DMS 273 (cell line): ENCODE results near the gene AGAP3.

Experiments used
- DNase-seq: peaks from one replicate; lab custom pipeline; 2025; ENCODE audit not compliant: unreplicated experiment; lab: John Stamatoyannopoulos, UW

The AGAP3 gene

DNA sequence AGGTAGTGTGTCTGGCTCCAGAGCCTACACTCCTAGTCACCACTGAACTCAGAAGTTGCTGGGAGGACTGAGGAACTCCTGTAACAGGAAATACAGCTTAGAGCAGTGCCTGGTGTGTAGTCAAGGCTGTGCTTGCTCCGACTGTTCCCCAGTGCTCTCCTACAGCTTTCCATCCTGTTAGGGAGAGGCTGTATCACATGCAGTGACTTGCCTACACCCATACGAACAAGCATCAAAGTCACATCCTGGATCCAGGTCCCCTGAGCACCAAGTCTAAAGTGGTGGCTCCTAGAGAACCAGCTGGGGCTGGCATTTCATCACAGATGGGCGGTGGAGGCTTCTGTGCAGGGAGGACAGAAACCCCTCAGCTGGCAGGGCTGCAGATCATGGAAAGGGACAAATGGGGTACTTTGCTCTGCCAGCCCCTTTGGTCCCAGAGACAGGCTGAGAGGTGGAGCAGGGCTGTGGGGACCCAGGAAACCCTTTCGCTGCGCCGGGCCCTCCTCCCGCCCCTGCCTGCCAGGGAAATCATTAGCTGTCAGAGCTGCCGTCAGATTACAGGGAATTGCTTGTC lies 93.1 kb downstream of the AGAP3 start:
- no peak for DNase-seq

DNA sequence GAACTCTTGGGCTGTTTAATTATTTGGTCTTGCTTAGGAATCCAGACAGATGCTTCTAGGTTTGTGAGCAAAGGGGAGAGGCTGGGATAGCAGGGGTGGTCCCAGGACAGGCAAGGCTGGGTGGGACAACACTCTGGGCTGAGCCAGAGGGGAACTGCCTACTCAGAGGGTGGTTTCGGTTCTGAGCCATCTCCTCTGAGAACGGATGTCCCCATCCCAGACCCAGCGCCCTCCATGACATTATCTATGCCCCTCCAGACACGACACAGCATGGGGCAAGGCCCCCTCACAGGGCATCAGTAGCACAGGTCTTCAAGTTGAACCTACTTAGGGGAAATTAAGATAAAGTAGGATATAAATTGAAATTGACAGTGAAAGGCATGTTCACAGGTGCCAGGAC lies 93.7 kb downstream of the AGAP3 start:
- no peak for DNase-seq

DNA sequence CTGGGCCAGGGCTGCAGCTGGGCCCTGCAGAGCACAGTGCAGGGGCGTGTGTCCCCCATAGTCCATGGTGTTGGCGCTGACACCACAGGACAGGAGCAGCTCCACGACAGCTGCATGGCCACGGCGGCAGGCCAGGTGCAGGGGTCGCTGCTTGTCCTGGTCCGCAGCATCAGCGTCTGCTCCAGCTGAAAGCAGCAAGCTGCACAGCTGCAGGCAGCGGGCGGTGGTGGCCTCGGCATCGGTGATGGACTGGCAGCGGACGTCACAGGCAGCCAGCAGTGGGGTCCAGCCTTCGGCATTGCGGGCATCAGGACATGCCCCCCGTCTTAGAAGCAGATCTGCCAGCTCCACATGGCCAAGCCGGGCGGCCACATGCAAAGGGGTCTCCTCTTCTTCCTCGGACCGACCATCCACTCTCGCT lies 94.7 kb downstream of the AGAP3 start:
- no peak for DNase-seq

DNA sequence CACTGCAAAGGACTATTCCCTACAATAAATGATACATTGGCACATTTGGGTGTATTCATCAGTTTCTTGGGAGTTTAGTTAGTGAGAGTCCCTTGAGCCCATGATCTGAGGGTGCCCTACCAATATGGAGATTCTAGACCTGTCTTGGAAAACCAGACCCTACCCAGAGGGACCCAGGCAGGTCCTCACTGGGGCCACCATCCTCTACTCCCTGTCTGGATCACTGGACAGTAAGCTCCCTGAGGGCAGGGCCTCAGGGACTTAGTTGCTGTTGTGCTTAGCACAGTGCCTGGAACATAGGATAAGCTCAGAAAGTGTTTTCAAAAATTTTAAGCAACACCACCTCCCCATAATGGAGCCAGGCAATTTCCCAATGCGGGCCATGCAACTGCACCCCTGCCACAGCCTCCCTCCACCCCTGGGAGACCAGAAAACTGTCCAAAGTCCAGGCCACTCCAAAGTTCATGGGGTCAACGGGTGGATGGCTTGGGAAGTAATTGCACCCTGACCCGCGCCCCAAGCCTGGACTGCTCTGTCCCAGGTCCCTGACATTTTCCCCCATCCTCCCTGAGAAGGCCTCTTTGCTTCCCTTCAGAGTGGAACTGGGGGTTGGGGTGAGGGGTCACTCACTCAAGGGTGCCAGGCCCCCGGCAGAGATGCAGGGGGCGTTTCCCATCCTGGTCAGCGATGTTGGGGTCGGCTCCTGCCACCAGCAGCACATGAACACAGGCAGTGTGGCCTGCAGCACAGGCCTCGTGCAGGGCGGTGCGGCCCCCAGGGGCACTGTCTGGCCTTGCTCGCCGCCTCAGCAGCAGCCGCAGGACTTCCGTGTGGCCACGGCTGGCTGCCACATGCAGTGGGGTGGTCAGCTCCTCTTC lies 99.7 kb downstream of the AGAP3 start:
- DNase-seq: no peak

DNA sequence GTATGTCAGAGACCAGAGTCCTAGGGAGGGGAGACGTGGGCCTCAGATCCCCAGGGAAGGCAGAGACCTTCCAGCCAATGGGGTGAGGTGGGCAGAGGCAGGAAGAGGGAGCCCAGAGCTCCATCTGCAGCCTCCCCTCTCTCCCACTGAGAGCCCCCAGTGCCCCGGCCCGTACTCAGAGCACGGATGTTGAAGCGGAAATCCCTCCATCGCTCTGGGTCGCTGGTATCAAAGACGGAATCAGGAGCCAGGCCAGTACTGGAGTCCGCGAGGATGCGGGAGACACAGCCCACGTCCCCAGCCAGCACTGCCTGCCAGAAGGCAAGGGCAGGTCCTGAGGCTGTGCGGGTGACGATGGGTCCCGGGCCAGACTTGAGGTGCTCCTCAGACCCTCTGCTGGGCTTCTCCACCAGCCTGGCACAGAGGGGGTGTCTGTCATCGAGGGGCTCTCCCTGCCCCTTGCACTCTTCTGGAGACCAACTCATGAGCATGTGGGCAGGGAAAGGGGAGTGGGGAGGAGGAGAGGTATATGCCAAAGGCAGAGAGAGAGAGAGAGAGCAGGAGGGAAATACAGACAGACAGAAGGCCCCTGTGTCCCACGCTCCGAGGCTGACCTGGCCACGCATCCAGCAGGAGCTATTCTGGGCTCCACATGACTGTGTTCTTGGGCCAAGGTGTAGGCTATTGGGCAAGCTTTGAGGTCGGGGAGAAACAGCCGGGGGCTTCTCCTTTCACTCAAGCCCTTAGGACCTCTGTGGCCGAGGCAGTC lies 100.5 kb downstream of the AGAP3 start, which contains the start of gene ASB10:
TSS of gene ASB10 (minus strand) at position 611 of the 769 bp plus-strand sequence. CDS start at position 491, 120 bp downstream.
- no peak for DNase-seq

DNA sequence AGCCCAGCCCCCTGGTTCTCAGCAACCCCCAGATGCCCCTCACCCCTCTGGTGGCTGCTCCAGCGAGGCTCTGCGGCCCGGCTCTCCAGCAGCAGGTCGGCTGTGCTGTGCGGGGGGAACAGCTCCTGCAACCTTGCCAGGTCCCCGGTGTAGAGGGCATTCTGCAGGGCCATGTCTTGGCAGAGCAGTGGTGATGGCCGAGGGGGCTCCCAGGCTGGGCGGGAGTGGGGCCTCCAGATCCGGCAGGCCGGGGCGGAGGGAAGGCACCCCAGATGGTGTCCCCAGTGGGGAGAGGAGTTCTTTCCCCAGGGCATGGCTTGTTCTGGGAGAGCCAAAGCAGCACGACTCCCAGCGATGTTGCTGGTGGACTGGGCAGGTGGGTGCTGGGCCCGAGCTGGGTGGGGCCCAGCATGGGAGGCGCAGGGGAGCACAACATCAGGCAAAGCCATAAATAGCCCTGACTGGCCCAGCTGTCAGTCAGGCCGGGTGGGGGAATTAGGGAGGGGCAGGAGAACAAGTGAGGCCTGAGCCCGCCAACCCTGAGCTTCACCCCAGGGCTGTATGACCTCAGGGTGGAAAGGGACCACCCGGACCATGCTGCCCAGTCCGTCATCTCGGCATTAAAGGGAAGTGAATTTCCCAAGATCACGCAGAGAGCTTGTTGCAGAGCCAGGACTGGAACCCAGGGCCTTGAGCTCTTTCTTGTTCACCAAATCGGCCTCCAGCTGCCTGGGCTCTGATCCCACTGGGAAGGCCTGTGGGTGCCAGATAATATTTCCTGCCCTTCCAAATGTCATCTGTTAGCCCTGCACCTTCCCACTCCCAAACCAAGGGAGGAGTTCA lies 101.4 kb downstream of the AGAP3 start:
- DNase-seq: no peak

DNA sequence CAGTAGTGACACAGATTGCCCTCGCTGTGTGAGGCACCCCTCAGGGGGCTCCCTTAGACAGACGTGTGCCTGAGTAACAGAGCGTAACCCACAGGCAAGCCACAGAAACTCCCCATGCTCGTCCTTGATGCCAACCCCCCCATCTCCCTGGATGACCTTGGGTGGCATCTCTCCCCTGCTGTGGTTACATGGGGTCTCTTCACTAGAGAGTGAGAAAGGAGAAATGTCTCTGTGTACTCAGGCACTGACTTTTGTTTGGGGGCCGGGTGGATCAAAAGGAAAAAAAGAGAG lies 101.9 kb downstream of the AGAP3 start:
- DNase-seq: no peak

DNA sequence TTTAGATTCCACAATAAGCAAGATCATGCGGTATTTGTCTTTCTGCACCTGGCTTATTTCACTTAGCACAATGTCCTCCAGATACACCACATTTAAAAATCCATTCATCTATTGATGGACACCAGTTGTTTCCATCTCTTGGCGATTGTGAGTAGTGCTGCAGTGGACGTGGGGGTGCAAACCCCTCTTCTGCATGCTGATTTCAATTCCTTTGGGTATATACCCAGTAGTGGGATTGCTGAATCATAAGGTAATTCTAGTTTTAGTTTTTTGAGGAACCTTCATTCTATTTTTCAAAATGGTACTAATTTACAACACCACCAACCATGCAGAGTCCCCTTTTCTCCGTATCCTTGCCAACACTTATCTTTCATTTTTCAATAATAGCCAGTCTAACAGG lies 102.8 kb downstream of the AGAP3 start:
- DNase-seq: no peak

DNA sequence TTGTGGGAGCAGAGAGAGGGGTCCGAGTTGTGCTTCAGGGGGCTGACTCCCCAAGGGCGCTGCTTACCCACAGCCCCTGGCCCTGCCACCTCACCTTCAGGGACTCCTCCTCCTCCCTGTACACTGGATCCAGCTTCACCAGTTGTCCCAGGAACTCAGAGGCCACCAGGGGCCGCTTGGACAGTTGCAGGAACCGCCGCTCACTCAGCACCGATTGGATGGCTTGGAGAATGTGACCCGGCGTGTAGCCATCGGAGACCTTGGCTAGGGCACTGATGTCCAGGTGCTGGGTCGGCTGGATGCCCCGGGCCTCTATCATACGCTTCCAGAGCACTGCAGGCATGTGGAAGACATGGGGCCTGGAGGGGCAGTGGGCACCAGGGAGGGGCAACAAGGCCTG lies 105.3 kb downstream of the AGAP3 start:
- no peak for DNase-seq

DNA sequence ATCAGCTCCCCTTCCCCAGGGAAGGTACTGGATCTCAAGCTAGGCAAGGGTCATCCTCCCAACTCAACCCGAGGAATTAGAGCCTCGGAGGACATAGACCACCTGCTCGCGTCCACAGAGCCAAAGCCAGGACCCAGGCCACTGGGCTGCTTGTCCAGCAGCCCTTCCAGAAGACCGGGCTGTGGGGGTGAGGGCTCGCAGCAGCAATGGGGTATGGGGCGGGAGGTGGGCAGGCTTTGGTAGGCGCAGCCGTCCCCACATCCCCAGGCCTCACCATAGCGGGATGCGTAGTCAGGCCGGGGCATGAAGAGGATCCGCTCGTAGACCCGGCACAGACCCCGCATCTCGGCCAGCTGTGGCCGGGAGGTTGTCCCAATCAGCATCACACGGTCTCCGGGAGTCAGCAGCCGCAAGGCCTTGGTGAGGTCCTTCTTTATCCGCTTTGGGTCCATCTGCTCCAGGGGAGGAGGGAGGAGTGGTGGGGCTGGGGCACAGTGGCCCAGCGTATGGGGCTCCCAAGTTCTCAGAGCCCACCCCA lies 105.8 kb downstream of the AGAP3 start:
- no peak for DNase-seq

DNA sequence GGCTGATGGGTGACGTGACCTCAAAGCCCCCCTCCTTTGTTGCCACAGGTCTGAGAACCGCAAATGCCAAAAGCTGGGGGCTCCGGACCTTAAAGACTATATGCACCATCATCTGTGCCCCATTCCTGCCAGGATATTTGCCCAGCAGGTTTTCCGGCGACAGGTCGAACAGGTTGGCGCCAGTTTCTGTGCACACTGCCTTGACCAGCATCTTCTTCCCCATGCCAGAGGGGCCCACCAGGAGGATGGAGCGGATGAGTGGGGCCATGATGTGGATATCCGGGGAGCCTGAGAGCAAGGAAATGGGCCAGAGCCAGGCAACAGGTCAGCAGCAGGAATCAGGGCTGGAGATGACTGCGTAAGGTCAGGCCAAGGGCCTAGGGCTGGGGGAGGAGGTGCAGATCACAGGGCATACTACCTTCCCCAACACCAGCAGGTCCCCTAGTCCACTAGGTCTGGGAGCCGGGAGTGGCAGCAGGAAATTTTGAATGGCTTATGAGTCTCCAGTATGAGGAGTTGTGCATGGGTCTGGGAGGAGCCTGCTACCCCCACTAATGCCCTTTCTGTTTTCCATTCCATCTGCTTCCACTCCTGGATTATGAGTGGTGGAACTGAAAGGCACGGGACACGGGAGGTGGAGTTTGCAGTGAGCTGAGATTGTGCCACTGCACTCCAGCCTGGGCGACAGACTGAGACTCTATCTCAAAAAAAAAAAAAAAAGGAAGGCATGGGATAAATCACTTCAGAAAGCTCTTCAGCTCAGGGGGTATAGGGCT lies 107.1 kb downstream of the AGAP3 start:
- no peak for DNase-seq
